ENCODE data around the gene GSTP1. TPM values are rescaled to one million over a fixed set of nuclear protein-coding genes. Genes with fewer than 3 reads are reported as not detected.
"Not testable (repeated sequence)": the region's sequence is repeated elsewhere in the genome, so short reads cannot be mapped to it uniquely, and the experiment has no call there.

GSTP1 gene
- polyA plus RNA-seq, 1 donor from 2014 or later, result 214 TPM

DNA sequence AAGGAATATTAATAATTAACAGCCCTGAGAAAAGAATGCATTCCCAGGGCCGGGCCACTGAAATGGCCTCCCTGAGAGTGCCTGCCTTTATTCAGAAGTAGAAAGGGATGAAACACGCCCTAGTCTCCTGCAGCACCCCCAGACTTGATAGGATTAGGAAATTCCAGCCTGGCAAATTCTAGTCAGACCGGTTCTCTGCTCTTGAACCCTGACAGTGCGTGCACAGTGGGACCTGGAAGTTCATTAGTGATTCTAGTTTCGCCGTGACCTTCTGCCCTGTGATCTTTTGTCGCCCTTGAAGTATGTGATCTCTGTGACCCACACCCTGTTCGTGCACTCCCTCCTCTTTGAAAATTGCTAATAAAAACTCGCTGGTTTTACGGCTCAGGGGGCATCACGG lies 2.1 kb upstream of the GSTP1 start:
- H3K36me3 Mint-ChIP-seq, result no peaks in the 10 kb centered on the region
- H3K4me3 Mint-ChIP-seq, result peak overlapping the region in 1 of 4 donors; percentile 63
- peaks cover 13% of the 10 kb centered on the region for H3K27me3 Mint-ChIP-seq
- H3K27ac Mint-ChIP-seq, result no peak overlapping the region
- peaks cover 36 to 39% (median 38%) of the 10 kb centered on the region in 3 donors for H3K4me1 Mint-ChIP-seq
- H3K9me3 Mint-ChIP-seq, result no peaks in the 10 kb centered on the region

DNA sequence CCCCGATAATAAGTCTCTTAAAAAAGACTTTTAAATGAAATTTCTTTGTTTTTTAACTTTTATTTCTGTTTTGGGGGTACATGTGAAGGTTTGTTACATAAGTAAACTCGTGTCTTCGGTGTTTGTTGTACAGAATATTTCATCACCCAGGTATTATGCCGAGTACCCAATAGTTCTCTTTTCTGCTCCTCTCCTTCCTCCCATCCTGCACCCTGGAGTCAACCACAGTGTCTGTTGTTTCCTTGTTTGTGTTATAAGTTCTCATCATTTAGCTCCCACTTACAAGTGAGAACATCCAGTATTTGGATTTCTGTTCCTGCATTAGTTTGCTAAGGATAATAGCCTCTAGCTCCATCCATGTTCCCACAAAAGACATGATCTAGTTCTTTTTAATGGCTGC lies 1.6 kb upstream of the GSTP1 start:
- H3K4me1 Mint-ChIP-seq, result peaks cover 41 to 44% (median 43%) of the 10 kb centered on the region in 3 donors
- H3K36me3 Mint-ChIP-seq, result no peaks in the 10 kb centered on the region
- no peaks in the 10 kb centered on the region for H3K9me3 Mint-ChIP-seq
- H3K4me3 Mint-ChIP-seq, result peak overlapping the region in 2 of 4 donors; percentile 63 to 83
- peak overlapping the region in 2 of 3 donors; percentile 19 to 68 for H3K27ac Mint-ChIP-seq
- H3K27me3 Mint-ChIP-seq, result peaks cover 13% of the 10 kb centered on the region

DNA sequence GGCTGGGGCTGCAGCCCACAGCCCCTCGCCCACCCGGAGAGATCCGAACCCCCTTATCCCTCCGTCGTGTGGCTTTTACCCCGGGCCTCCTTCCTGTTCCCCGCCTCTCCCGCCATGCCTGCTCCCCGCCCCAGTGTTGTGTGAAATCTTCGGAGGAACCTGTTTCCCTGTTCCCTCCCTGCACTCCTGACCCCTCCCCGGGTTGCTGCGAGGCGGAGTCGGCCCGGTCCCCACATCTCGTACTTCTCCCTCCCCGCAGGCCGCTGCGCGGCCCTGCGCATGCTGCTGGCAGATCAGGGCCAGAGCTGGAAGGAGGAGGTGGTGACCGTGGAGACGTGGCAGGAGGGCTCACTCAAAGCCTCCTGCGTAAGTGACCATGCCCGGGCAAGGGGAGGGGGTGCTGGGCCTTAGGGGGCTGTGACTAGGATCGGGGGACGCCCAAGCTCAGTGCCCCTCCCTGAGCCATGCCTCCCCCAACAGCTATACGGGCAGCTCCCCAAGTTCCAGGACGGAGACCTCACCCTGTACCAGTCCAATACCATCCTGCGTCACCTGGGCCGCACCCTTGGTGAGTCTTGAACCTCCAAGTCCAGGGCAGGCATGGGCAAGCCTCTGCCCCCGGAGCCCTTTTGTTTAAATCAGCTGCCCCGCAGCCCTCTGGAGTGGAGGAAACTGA lies 731 bp downstream of the GSTP1 start:
- Mint-ChIP-seq H3K27ac (peak overlapping the region; percentile 4 to 97 (median 87)), H3K9me3 (peaks cover 0 to 2% (median 0%) of the 10 kb centered on the region in 3 donors), H3K36me3 (no peaks in the 10 kb centered on the region), H3K4me1 (peaks cover 51 to 53% (median 53%) of the 10 kb centered on the region in 3 donors), H3K27me3 (peaks cover 5% of the 10 kb centered on the region), H3K4me3 (peak overlapping the region; percentile 65 to 89 (median 77))

DNA sequence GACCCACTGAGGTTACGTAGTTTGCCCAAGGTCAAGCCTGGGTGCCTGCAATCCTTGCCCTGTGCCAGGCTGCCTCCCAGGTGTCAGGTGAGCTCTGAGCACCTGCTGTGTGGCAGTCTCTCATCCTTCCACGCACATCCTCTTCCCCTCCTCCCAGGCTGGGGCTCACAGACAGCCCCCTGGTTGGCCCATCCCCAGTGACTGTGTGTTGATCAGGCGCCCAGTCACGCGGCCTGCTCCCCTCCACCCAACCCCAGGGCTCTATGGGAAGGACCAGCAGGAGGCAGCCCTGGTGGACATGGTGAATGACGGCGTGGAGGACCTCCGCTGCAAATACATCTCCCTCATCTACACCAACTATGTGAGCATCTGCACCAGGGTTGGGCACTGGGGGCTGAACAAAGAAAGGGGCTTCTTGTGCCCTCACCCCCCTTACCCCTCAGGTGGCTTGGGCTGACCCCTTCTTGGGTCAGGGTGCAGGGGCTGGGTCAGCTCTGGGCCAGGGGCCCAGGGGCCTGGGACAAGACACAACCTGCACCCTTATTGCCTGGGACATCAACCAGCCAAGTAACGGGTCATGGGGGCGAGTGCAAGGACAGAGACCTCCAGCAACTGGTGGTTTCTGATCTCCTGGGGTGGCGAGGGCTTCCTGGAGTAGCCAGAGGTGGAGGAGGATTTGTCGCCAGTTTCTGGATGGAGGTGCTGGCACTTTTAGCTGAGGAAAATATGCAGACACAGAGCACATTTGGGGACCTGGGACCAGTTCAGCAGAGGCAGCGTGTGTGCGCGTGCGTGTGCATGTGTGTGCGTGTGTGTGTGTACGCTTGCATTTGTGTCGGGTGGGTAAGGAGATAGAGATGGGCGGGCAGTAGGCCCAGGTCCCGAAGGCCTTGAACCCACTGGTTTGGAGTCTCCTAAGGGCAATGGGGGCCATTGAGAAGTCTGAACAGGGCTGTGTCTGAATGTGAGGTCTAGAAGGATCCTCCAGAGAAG lies 1.6 kb downstream of the GSTP1 start:
- peak overlapping the region; percentile 83 to 97 (median 87) for H3K27ac Mint-ChIP-seq
- peaks cover 44 to 54% (median 49%) of the 10 kb centered on the region in 3 donors for H3K4me1 Mint-ChIP-seq
- H3K27me3 Mint-ChIP-seq, result no peaks in the 10 kb centered on the region
- H3K4me3 Mint-ChIP-seq, result peak overlapping the region; percentile 65 to 89 (median 77)
- H3K9me3 Mint-ChIP-seq, result peaks cover 0 to 2% (median 0%) of the 10 kb centered on the region in 3 donors
- H3K36me3 Mint-ChIP-seq, result no peaks in the 10 kb centered on the region

DNA sequence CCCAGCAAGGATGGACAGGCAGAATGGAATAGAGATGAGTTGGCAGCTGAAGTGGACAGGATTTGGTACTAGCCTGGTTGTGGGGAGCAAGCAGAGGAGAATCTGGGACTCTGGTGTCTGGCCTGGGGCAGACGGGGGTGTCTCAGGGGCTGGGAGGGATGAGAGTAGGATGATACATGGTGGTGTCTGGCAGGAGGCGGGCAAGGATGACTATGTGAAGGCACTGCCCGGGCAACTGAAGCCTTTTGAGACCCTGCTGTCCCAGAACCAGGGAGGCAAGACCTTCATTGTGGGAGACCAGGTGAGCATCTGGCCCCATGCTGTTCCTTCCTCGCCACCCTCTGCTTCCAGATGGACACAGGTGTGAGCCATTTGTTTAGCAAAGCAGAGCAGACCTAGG lies 2.3 kb downstream of the GSTP1 start:
- Mint-ChIP-seq H3K9me3 (peaks cover 0 to 2% (median 0%) of the 10 kb centered on the region in 3 donors), H3K4me3 (peak overlapping the region; percentile 34 to 78 (median 57)), H3K27me3 (no peaks in the 10 kb centered on the region), H3K36me3 (no peaks in the 10 kb centered on the region), H3K27ac (peak overlapping the region; percentile 83 to 97 (median 87)), H3K4me1 (peaks cover 50 to 56% (median 53%) of the 10 kb centered on the region in 3 donors)

DNA sequence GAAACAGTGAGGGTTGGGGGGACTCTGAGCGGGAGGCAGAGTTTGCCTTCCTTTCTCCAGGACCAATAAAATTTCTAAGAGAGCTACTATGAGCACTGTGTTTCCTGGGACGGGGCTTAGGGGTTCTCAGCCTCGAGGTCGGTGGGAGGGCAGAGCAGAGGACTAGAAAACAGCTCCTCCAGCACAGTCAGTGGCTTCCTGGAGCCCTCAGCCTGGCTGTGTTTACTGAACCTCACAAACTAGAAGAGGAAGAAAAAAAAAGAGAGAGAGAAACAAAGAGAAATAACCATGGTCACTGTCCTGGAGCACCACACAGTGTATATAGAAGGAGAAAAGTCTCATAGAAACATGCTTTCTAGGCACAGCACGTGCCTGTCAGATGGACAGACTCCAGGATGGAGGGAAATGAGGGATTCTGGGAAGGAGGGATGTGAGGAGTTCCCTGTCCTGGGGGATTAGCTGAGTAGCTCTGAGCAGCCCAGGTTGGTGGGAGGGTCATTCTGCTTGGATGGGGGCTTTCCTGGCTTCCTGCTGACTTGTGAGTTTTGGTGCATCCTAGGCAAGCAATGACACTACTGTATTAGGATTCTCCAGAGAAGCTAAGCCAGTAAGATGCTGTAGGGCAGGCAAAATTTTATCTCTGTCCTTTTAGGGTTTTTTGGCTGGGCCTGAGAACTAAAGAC lies 3.1 kb downstream of the GSTP1 start:
- Mint-ChIP-seq H3K27me3 (no peaks in the 10 kb centered on the region), H3K36me3 (no peaks in the 10 kb centered on the region), H3K9me3 (peaks cover 0 to 2% (median 0%) of the 10 kb centered on the region in 3 donors), H3K4me1 (peaks cover 50 to 56% (median 53%) of the 10 kb centered on the region in 3 donors), H3K27ac (peak overlapping the region; percentile 83 to 97 (median 87)), H3K4me3 (peak overlapping the region; percentile 44 to 72 (median 54))

DNA sequence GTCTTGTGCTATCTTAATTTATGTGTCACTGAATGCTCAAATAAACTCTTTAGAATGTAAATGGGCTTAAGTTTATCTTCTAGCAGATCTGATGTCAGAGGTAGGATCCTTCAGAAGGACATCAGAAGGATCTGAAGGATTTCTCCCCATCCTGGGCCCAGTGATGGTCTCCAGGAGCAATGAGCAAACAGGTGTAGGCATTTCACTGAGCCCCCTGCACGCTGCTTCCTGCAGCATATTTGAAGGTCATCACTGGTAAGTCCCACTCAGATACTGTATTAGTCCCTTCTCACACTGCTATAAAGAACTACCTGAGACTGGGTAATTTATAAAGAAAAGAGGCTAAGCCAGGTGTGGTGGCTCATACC lies 4.5 kb downstream of the GSTP1 start:
- H3K9me3 Mint-ChIP-seq, result peaks cover 0 to 2% (median 0%) of the 10 kb centered on the region in 3 donors
- H3K27ac Mint-ChIP-seq, result peak overlapping the region; percentile 83 to 97 (median 87)
- H3K4me3 Mint-ChIP-seq, result peak overlapping the region; percentile 42 to 75 (median 54)
- no peaks in the 10 kb centered on the region for H3K27me3 Mint-ChIP-seq
- H3K4me1 Mint-ChIP-seq, result peaks cover 41 to 48% (median 48%) of the 10 kb centered on the region in 3 donors
- H3K36me3 Mint-ChIP-seq, result no peaks in the 10 kb centered on the region

DNA sequence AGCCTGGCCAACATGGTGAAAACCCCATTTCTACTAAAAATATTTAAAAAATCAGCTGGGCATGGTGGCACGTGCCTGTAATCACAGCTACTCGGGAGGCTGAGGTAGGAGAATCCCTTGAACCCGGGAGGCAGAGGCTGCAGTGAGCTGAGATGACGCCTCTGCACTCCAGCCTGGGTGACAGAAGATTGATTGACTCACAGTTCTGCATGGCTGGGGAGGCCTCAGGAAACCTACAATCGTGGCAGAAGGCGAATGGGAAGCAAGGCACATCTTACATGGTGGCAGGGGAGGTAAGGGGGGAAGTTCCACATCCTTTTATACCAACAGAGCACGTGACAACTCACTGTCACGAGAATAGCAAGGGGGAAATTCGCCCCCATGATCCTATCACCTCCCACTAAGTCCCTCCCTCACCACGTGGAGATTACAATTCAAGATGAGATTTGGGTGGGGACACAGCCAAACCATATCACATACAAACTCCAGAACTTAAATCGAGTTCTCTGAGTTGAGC lies 5.3 kb downstream of the GSTP1 start:
- not testable (repeated sequence) for H3K9me3 Mint-ChIP-seq, H3K36me3 Mint-ChIP-seq, H3K27me3 Mint-ChIP-seq
- Mint-ChIP-seq H3K4me3 (peak overlapping the region in 1 of 4 donors; percentile 66), H3K4me1 (peaks cover 41 to 47% (median 46%) of the 10 kb centered on the region in 3 donors), H3K27ac (peak overlapping the region; percentile 13 to 42 (median 36))

DNA sequence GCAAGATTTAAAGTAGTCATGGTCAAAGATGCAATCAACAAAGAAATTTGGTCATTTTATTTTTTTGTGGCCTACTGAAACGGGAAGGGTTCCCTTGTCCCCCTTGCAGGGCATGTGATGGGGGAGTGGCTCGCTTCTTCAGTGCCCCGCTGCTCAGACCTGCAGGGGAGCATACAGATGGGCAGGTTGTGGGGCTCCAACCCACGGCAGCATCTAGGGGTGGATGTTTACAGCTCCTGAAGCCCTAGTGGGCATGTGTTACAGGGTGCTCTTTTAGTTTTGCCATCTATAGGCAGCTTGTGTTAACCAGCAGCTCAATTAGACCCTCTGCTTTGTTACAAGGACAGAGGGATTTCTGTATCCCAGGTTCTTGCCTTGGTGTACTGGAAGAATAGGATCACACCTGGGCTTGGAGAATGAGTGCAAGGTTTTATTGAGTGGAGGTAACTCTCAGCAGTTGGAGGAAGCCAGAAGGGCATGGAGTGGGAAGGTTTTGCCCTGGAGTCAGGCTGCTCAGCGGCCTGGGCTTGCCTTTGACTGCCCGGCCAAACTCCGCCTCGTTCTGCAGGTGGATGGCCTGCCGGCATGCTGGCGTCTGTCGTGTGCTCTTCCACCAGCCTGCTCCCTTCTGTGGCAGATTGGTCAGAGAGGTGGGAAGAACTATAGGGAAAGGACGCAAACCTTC lies 9.4 kb downstream of the GSTP1 start:
- no peaks in the 10 kb centered on the region for H3K27me3 Mint-ChIP-seq
- H3K27ac Mint-ChIP-seq, result no peak overlapping the region
- peaks cover 8 to 15% (median 15%) of the 10 kb centered on the region in 3 donors for H3K4me1 Mint-ChIP-seq
- peaks cover 1% of the 10 kb centered on the region for H3K36me3 Mint-ChIP-seq
- no peaks in the 10 kb centered on the region for H3K9me3 Mint-ChIP-seq
- peak overlapping the region in 2 of 4 donors; percentile 25 to 39 for H3K4me3 Mint-ChIP-seq

DNA sequence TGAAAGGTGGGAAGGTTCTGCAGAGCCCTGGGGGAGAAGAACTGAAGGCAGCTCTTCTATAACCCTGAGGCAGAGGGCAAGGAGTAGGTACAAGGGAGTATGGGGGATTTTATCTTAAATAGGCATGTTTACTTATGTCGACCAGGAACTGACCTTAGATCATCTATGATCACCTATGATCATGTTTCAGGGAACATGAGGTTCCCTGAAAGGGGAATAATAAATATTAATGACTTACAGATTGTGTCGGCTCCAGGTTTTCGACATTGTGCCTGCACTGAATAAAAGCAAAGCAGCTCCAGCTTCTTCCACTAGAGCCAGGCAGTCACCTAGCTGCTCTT lies 9.9 kb downstream of the GSTP1 start:
- Mint-ChIP-seq H3K36me3 (peaks cover 1% of the 10 kb centered on the region), H3K9me3 (no peaks in the 10 kb centered on the region), H3K4me1 (peaks cover 6 to 12% (median 10%) of the 10 kb centered on the region in 3 donors), H3K27ac (no peak overlapping the region), H3K4me3 (peak overlapping the region in 1 of 4 donors; percentile 25), H3K27me3 (no peaks in the 10 kb centered on the region)

DNA sequence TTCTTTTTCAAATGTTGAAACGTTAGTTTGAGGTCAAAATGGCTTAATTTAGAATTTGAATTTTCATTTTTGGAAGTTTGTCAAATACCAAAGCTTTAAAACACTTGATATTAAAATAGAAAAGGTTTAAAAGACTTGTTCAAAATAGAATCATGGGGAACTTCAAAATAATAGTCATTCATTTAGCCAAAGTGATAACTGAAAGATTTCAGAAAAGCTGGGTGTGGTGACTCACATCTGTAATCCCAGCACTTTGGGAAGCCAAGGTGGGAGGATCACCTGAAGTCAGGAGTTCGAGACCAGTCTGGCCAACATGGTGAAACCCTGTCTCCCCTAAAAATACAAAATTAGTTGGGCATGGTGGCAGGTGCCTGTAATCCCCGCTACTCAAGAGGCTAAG lies 10.9 kb downstream of the GSTP1 start:
- H3K4me3 Mint-ChIP-seq, result no peak overlapping the region
- H3K9me3 Mint-ChIP-seq, result no peaks in the 10 kb centered on the region
- H3K36me3 Mint-ChIP-seq, result peaks cover 1% of the 10 kb centered on the region
- no peak overlapping the region for H3K27ac Mint-ChIP-seq
- H3K27me3 Mint-ChIP-seq, result no peaks in the 10 kb centered on the region
- H3K4me1 Mint-ChIP-seq, result peaks cover 6 to 8% (median 6%) of the 10 kb centered on the region in 3 donors

DNA sequence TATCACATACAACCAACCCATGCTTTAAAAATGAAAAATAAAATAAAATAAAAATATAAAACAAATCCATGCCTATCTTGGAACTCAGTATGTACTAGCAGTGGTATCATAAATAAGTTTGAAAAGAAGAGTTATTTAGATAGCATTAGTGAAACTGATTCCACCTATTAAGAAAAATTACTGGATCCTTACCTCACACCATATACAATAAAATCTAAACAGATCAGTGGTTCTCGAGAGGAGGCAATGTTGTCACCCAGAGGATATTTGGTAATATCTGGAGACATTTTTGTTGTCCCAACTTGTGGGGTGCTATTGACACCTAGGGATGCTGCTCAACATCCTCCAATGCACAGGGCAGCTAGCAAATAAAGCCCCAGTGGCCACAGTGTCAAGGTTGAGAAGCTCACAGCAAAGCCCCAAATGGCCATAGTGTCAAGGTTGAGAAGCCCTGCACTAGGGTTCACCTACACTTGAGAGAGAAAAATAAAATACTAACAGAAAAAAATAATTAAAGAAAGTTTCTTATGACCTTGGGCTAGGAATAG lies 13.2 kb downstream of the GSTP1 start:
- Mint-ChIP-seq H3K9me3 (no peaks in the 10 kb centered on the region), H3K27ac (no peak overlapping the region), H3K36me3 (peaks cover 1% of the 10 kb centered on the region), H3K4me3 (no peak overlapping the region), H3K27me3 (peaks cover 5% of the 10 kb centered on the region), H3K4me1 (peaks cover 15 to 19% (median 18%) of the 10 kb centered on the region in 3 donors)

DNA sequence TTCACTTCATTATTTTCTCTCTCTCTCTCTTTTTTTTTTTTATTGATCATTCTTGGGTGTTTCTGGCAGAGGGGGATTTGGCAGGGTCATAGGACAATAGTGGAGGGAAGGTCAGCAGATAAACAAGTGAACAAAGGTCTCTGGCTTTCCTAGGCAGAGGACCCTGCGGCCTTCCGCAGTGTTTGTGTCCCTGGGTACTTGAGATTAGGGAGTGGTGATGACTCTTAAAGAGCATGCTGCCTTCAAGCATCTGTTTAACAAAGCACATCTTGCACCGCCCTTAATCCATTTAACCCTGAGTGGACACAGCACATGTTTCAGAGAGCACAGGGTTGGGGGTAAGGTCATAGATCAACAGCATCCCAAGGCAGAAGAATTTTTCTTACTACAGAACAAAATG lies 13.8 kb downstream of the GSTP1 start:
- H3K27me3 Mint-ChIP-seq, H3K36me3 Mint-ChIP-seq, H3K4me3 Mint-ChIP-seq, H3K9me3 Mint-ChIP-seq, H3K27ac Mint-ChIP-seq: not testable (repeated sequence)
- H3K4me1 Mint-ChIP-seq, result peaks cover 15 to 20% (median 18%) of the 10 kb centered on the region in 3 donors

DNA sequence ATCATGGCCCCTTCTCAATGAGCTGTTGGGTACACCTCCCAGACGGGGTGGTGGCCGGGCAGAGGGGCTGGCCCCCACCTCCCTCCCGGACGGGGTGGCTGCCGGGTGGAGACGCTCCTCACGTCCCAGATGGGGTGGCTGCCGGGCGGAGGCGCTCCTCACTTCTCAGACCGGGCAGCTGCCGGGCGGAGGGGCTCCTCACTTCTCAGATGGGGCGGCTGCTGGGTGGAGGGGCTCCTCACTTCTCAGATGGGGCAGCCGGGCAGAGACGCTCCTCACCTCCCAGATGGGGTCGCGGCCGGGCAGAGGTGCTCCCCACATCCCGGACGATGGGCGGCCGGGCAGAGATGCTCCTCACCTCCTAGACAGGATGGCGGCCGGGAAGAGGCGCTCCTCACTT lies 14.4 kb downstream of the GSTP1 start:
- H3K36me3 Mint-ChIP-seq, H3K27ac Mint-ChIP-seq, H3K27me3 Mint-ChIP-seq, H3K9me3 Mint-ChIP-seq, H3K4me3 Mint-ChIP-seq: not testable (repeated sequence)
- H3K4me1 Mint-ChIP-seq, result peaks cover 17 to 20% (median 18%) of the 10 kb centered on the region in 3 donors
